ENCODE results near the gene KHDRBS1. TPM values are rescaled to one million over a fixed set of nuclear protein-coding genes. Genes with fewer than 3 reads are reported as not detected.

The KHDRBS1 gene
- total and polyA plus RNA-seq, 9 of the 15 experiments (the other 6 are each of a cell fraction or from before 2014, with no cell fraction given): 48.4 to 257 (median 114) TPM

GRCh38 chr1:32014199-32014947 is 705 bp downstream of the KHDRBS1 start (continued):
- TF ChIP-seq TEAD1 (CRISPR knock-in tag; IDR thresholded peaks at IDR 0.05) (0 out of 4 replicates have a peak, but pooled peaks of 1 of the 2 experiments have one; percentile 29), OTX1 (CRISPR knock-in tag; IDR thresholded peaks at IDR 0.05) (0 out of 2 replicates have a peak, but pooled peaks have one; percentile 2), KDM5B (IDR thresholded peaks at IDR 0.05; ENCODE audit: insufficient replicate concordance, low read depth, low read length) (no peak), E2F5 (CRISPR knock-in tag; IDR thresholded peaks at IDR 0.05) (peak; percentile 90; the same call in 1 of the 2 replicates), SAP30 (IDR thresholded peaks at IDR 0.05; ENCODE audit: borderline replicate concordance, insufficient read depth, low read depth, low read length, poor library complexity, severe bottlenecking) (no peak), HOMEZ (CRISPR knock-in tag; IDR thresholded peaks at IDR 0.05) (no peak), ETS1 (conservative IDR thresholded peaks at IDR 0.05; ENCODE audit: control insufficient read depth, low read depth, low read length) (peak; percentile 31; the same call in 1 of the 2 replicates), E2F4 (CRISPR knock-in tag; IDR thresholded peaks at IDR 0.05; ENCODE audit: low read depth) (peak; percentile 57; the same call in 1 of the 2 replicates), CLOCK (CRISPR knock-in tag; IDR thresholded peaks at IDR 0.05; ENCODE audit: borderline replicate concordance) (no peak), ZNF232 (CRISPR knock-in tag; IDR thresholded peaks at IDR 0.05) (0 out of 2 replicates have a peak, but pooled peaks have one; percentile 42), FOXK1 (CRISPR knock-in tag; IDR thresholded peaks at IDR 0.05; ENCODE audit: borderline replicate concordance) (peak; percentile 82; the same call in 1 of the 2 replicates), MEIS2 (IDR thresholded peaks at IDR 0.05; ENCODE audit: partially characterized antibody) (peak; percentile 41), SPI1 (IDR thresholded peaks at IDR 0.05; ENCODE audit: borderline replicate concordance, low read depth, low read length) (0 out of 2 replicates have a peak, but pooled peaks have one; percentile 5), HDAC8 (tag; IDR thresholded peaks at IDR 0.05) (0 out of 2 replicates have a peak, but pooled peaks have one; percentile 40), HDAC2 (IDR thresholded peaks at IDR 0.05) (peak; percentile 74; the same call in 1 of the 2 replicates)

Measured in K562 (cell line).